Cerebellar cortex (tissue), 1 donor: ENCODE results near the gene RTKN.

Experiments
- DNase-seq: peaks from one replicate; pipeline ENCODE4 v3.0.0-alpha.2; 2015; ENCODE audit warnings: low spot score

Gene RTKN

GRCh38 chr2:74416778-74417177 lies 25.0 kb downstream of the RTKN start:
- DNase-seq = no peak

GRCh38 chr2:74415762-74416395 lies 25.9 kb downstream of the RTKN start:
- DNase-seq = peak; percentile 29

DNA sequence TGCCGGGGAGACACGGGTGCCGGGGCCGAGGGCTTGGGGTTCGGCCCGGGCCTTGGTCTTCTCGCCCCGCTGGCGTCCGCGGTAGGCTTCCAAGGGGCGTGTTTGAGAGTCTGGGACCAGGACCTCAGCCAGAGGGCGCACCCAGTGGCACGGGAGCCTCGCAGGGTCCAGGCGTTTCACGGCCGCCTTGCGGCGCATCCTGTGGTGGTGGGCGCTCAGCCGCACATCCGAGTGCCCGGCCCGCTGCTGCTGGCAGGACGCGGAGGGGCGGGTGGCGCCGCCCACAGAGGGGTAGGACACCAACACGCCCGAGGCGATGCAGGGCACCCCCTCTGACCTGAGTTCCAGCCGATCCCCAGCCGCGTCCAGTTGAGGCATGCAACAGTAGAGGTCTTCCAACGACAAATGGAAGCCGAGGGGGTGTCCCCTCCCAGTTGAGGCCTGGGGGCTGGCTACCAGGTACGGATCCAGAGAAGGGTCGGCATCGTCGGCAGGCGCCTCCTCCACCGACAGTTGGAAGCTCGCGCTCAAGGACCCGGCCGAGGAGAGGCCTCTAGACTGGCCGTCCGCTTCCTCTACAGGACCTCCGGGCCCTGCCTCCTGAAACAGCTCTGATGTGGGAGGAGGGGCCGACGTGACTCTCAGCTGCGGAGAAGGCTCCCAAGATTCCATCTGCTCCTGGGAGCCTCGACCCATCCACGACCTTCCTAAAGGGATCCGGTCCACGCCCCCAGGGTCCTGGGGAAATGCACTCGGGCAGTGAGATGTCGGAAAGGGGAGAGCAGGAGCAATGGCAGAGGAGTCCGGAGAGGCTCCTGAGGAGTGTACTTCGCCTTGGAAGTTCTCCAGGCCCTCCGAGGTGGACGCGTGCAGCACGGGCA lies 26.6 kb downstream of the RTKN start:
- DNase-seq = peak; percentile 65

DNA sequence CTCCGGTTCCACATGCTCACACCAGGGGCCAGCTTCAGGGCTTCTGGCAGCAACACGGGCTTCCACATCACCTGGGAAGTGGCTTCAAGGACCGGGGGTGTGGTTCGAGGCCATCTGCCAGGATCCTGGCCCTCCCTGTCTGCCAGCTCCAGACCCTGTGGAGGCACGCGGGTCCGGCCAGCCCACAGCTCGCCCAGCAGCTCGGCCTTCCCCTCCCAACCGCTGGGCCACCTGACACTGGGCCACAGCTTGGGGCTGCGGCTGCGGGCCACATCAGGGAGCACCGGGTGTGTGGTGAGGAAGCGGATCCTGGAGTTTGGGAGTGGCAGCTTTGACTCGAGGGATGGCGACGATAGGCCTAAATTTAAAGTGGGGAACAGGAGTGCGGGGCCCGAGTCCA lies 27.3 kb downstream of the RTKN start:
- DNase-seq = no peak

DNA sequence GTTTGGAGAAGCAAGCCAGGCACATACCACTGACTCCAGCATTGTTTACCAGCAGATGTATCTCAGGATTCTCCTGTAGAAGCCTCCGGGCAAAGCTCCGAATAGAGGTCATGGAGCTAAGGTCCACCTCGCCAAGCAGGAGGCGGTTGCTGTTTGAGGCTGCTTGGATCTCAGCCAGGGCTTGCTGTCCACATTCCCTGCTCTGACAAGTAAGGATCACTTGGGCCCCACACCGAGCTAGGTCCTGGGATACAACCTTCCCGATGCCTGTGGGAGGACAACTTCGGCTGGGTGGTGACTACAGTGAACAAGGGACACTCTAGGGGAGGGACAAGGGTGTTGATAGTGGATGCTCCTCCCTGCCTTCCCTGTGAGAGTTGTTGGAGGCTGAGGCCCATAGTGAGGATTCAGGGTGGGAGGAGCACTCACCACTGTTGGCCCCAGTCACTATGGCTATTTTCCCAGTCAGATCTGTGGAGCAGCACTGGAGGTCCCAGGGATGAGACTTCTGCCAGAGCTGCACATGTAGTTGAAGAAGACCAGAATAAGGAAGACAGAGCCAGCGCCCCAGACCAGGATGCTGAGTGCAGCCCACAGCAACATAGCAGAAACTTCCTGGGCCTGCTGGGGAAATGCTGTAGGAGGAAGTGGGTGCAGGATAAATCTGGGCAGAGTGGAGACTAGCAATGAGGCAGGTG lies 28.6 kb downstream of the RTKN start:
- DNase-seq = no peak

- DNase-seq = no peak
Measured at GRCh38 chr2:74407682-74408081, 34.1 kb downstream of the RTKN start.

GRCh38 chr2:74406035-74406434 lies 35.7 kb downstream of the RTKN start:
- DNase-seq = no peak

DNA sequence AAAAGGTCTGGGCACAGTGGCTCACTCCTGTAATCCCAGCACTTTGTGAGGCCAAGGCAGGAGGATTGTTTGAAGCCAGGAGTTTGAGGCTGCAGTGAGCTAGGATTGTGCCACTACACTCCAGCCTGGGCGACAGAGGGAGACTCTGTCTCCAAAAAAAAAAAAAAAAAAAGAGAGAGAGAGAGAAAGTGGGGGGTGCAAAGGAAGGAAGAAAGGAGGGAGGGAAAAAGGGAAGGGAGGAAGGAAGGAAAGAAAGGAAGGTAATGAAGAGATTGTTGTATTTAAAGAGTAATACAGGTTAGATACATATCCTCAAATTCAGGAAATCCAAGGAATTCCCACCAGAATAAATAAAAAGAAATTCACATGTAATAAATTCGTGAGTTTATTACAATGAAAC lies 39.8 kb downstream of the RTKN start:
- DNase-seq = no peak

GRCh38 chr2:74399785-74400184 lies 42.0 kb downstream of the RTKN start:
- DNase-seq = no peak

- DNase-seq = no peak
Measured at GRCh38 chr2:74396149-74396548, 45.6 kb downstream of the RTKN start.

DNA sequence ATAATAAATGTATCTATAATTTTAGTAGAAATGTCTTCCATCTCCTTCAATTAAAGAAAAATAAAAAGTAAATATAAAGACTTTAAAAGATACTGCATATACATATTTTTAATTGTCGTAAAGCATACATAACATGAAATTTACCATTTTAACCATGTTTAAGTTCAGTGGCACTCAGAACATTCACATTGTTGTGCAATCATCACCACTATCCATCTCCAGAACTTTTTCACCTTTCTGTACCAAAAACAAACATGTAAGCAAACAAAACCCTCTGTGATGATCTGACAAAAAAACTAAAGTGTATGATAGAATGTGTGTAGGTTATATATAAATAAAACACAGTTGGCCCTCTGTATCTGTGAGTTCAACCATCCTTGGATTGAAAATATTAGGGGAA lies 48.2 kb downstream of the RTKN start:
- no peak for DNase-seq

GRCh38 chr2:74392449-74392743 lies 49.3 kb downstream of the RTKN start:
- no peak for DNase-seq

DNA sequence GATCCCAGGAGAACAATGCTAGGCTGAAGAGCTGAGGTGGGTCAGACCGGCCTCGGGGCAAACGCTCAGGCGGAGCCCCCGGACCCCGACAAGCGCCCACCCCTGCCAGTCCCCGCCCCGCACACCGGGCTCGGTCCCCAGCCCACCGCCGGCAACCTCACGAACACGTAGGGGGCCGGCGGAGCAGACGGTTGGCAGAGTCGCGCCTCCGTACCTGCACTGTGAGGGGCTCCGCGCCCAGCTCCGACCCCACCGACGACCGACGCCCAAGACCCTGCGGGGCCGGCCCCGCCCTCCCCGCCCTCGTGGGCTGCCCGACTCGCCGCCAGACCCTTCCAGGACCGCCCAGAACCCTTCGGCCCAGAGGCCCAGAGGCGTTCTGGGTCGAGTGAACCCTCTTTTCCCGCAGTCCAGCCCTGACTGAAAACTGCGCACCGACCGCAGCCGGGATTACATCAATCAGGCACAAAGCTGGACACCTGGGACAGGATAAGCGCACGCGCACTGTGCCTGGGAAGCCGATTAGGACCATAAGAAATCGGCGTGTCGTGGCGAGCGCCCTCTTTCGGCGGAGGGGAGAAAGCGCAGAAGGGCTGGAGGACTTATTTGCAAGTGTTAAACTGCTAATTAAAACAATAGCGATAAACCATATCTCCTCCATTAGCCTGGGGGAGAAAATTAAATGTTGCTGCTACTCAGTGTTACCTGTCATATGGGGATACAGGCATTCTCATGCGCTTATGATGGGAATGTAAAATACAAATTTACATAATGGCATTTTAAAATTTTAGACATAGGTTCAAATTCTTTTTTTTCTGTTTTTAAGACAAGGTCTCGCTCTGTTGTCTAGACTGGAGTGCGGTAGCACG lies 49.9 kb downstream of the RTKN start:
- peak; percentile 96 for DNase-seq

DNA sequence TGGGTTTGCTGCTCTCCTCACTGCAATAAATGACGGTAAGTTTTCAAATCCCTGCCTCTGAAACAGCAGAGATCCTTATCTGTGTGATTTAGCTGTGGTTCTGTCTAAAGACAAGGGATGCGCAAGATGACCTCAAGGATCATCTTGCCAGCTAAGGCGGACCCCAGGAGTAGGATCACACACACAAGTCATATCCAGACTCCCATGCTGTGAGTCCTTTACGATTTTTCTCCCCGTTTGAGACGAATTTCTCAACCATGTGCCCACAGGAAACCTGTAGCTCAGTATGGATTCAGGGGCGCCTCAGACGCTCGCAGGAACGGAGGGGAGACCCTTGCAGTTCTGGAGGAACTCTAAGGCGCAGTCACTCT lies 50.5 kb downstream of the RTKN start:
- DNase-seq = peak; percentile 49

- DNase-seq = no peak
Measured at GRCh38 chr2:74390606-74391005, 51.1 kb downstream of the RTKN start.

- no peak for DNase-seq
Measured at GRCh38 chr2:74387346-74387745, 54.4 kb downstream of the RTKN start.

GRCh38 chr2:74385396-74385795 lies 56.3 kb downstream of the RTKN start:
- peak; percentile 75 for DNase-seq

- no peak for DNase-seq
Measured at GRCh38 chr2:74384051-74384450, 57.7 kb downstream of the RTKN start.

DNA sequence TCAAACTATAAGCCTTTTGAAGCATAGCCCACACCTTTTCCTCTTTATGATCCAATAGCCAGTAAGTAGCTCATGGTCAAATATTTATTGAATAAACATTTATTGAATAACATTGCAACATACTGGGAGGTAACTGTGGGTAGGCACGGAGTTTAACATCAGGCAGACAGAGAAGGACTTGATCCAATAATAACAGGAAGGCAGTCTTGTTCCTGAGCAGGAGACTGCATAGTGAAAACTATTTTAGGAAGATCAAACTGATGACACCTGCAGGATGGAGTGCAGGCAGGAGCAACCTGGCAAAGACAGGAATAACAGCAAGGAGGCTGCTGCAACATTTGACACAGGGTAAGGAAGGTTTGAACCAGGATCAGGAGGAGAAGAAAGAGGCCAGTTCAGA lies 58.5 kb downstream of the RTKN start:
- peak; percentile 32 for DNase-seq

DNA sequence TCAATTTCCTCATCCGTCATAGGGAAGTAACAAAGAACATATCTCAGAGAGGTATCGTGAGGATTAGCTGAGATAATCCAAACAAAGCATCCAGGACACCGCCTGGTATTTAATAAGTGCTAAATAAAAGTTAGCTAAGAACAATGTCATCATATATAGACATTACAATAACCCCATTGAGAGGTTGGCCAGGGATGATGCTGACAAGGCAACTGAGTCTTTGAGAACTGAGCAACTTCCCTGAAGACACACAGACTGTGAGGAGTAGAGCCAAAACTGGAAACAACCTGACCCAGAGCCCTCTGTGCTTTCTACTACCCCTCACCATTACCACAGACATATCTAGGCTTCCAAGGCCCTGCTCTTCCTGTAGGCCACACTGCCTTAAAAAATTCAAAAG lies 60.0 kb downstream of the RTKN start:
- no peak for DNase-seq

DNA sequence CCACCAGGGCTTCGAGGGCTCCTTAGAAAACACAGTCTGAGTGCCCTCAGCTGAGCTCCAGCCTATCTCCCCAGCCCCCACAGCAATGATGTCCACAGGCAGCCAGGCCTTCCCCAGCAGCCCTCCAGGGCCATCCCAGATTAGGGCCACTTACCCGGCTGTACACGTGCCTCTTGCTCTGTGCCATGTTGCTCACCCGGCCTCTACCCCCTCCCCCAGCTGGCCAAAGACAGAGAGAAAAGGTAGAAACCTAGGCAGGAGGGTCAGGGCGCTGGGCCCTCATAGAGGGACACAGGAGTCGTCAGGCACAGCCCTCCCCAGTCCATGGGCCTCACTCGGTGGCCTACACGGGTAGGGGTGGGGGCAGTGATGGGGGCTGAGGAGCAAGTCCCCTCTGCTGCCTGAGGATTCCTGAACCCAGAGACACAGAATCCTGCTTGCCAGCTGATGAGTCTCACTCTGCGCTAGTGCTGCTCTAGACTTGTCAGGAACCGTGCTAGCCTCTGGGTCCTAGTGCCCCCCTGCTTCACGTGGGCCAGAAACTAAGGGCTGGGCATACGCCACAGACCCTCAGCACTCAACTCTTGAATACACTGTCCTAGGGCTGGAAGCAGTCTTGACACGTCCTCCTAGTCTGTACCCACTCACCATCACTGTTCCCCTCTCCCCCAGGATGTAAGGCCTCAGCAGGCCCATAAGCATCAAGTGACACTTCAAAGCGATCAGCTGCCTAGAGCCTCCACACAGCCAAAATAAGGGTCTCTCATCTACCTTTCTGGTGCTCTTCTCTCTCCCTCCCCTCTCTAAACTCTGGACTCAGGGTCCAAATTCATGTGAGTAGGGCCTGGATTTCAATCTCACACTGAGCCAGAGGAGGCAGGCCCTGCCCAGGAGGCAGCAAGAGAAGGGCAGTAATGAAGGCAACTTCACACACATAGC lies 61.6 kb downstream of the RTKN start, which contains the start of gene DCTN1:
TSS of gene DCTN1 (minus strand) at position 461 of the 939 bp plus-strand sequence. CDS start at position 187, 274 bp downstream.
- peak; percentile 86 for DNase-seq
